ENCODE data around the gene ADH6. TPM values are rescaled to one million over a fixed set of nuclear protein-coding genes. Genes with fewer than 3 reads are reported as not detected.

The ADH6 gene
- total and polyA plus RNA-seq, 2 of the 13 experiments (the other 11 are each of a cell fraction or from before 2014, with no cell fraction given), result 39.8 to 73.9 TPM

DNA sequence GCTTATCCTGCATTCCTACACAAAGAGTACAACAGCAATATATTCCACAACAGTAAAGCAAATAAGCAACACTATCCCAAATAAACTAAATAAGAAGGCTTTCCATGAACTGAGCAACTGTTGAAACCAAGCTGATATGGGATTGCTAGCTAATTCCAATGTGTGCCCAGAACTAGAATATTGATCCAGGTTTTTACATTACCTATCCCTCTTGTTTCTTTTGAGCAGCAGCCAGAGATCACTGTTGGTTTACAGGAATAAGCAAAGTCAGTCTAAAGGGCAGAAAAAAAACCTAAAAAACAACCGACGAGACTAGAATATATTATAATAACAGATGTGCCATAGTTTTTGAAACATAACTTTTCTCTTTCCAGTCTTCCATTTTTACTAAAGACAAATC lies 52.5 kb downstream of the ADH6 start:
- BruUV-seq (replicated peaks), result no TSS peak
- H3K27me3 ChIP-seq (ENCODE audit: control insufficient read depth in 1 of 2, insufficient read depth in 2 of 2, low read length in 2 of 2), result no peaks in the 10 kb centered on the region
- H3K4me3 ChIP-seq (replicated peaks in 1 of 3; ENCODE audit: insufficient read depth in 1 of 3, low read depth in 2 of 3, low read length in 3 of 3), result no peak overlapping the region
- no peak overlapping the region for H3K9ac ChIP-seq (ENCODE audit: insufficient read depth, low read depth, low read length)
- in situ Hi-C loops (cut with HindIII; ENCODE audit: extremely low pct_ligation_motif_present, low pct_unique_long_range_greater_than_20kb), result no loop called here
- peak; percentile 79 for ATAC-seq
- no peaks in the 10 kb centered on the region for H3K79me2 ChIP-seq (ENCODE audit: insufficient read depth, low read length)
- intact Hi-C loops (cut with micrococcal nuclease; ENCODE audit: unreplicated experiment), result no loop called here
- ChIA-PET POLR2A (interaction anchor here (0.7 to 2.1 kb wide), 6 partner anchors 10 to 237 kb away, joined by 3 to 18 read pairs (median 6); partner anchors contain the start of genes ADH5 and ADH6), CTCF (ENCODE audit: low intra/inter-chr PET ratio, low total read pairs) (no interaction called here)
- peak; percentile 14 for DNase-seq (ENCODE audit: low spot score)
- H3K27ac ChIP-seq (ENCODE audit: extremely low read length, insufficient read depth, low read length), result peak overlapping the region; percentile 37
- no peaks in the 10 kb centered on the region for H3K9me3 ChIP-seq (ENCODE audit: low read length)
- 12% methylated on average over 2 of the region's 2 CpGs for WGBS (ENCODE audit: low lambda C conversion rate)
- FAIRE-seq, result no peak
- no peak overlapping the region for H2AFZ ChIP-seq (ENCODE audit: low read length)
- H3K4me1 ChIP-seq (ENCODE audit: insufficient read depth, low read length), result peaks cover 34% of the 10 kb centered on the region
- H3K4me2 ChIP-seq (ENCODE audit: low read depth, low read length), result no peak overlapping the region
- H4K20me1 ChIP-seq (ENCODE audit: insufficient read depth, low read length), result no peaks in the 10 kb centered on the region
- H3K36me3 ChIP-seq (replicated peaks in 1 of 2; ENCODE audit: control insufficient read depth in 1 of 2, insufficient read depth in 2 of 2, low read length in 2 of 2), result no peaks in the 10 kb centered on the region
- TF ChIP-seq FOXA3 (CRISPR knock-in tag; IDR thresholded peaks at IDR 0.05) (0 out of 2 replicates have a peak, but pooled peaks have one; percentile 9), YY1 (IDR thresholded peaks at IDR 0.05; ENCODE audit: insufficient read depth, insufficient replicate concordance, low read depth, low read length) (no peak), GATAD2A (CRISPR knock-in tag; IDR thresholded peaks at IDR 0.05) (peak; percentile 72), EP300 (IDR thresholded peaks at IDR 0.05; ENCODE audit: low read depth in 2 of 2, low read length in 2 of 2) (0 out of 4 replicates have a peak, but pooled peaks of 1 of the 2 experiments have one; percentile 26), EP300 (CRISPR knock-in tag; IDR thresholded peaks at IDR 0.05; ENCODE audit: borderline replicate concordance) (no peak), NFIC (IDR thresholded peaks at IDR 0.05; ENCODE audit: low read length) (peak; percentile 75; the same call in 1 of the 2 replicates), WIZ (CRISPR knock-in tag; IDR thresholded peaks at IDR 0.05) (no peak), MED1 (CRISPR knock-in tag; IDR thresholded peaks at IDR 0.05) (0 out of 2 replicates have a peak, but pooled peaks have one; percentile 32), SALL2 (CRISPR knock-in tag; IDR thresholded peaks at IDR 0.05) (no peak), FOXK2 (IDR thresholded peaks at IDR 0.05) (no peak), KLF16 (CRISPR knock-in tag; IDR thresholded peaks at IDR 0.05) (no peak), CREB1 (IDR thresholded peaks at IDR 0.05) (no peak), CREB1 (CRISPR knock-in tag; IDR thresholded peaks at IDR 0.05) (peak; percentile 24; the same call in 1 of the 2 replicates)
- TF ChIP-seq, protein P1, sequence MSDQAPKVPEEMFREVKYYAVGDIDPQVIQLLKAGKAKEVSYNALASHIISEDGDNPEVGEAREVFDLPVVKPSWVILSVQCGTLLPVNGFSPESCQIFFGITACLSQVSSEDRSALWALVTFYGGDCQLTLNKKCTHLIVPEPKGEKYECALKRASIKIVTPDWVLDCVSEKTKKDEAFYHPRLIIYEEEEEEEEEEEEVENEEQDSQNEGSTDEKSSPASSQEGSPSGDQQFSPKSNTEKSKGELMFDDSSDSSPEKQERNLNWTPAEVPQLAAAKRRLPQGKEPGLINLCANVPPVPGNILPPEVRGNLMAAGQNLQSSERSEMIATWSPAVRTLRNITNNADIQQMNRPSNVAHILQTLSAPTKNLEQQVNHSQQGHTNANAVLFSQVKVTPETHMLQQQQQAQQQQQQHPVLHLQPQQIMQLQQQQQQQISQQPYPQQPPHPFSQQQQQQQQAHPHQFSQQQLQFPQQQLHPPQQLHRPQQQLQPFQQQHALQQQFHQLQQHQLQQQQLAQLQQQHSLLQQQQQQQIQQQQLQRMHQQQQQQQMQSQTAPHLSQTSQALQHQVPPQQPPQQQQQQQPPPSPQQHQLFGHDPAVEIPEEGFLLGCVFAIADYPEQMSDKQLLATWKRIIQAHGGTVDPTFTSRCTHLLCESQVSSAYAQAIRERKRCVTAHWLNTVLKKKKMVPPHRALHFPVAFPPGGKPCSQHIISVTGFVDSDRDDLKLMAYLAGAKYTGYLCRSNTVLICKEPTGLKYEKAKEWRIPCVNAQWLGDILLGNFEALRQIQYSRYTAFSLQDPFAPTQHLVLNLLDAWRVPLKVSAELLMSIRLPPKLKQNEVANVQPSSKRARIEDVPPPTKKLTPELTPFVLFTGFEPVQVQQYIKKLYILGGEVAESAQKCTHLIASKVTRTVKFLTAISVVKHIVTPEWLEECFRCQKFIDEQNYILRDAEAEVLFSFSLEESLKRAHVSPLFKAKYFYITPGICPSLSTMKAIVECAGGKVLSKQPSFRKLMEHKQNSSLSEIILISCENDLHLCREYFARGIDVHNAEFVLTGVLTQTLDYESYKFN (CRISPR knock-in tag; conservative IDR thresholded peaks at IDR 0.05), result peak; percentile 78
- TF ChIP-seq, protein P2, sequence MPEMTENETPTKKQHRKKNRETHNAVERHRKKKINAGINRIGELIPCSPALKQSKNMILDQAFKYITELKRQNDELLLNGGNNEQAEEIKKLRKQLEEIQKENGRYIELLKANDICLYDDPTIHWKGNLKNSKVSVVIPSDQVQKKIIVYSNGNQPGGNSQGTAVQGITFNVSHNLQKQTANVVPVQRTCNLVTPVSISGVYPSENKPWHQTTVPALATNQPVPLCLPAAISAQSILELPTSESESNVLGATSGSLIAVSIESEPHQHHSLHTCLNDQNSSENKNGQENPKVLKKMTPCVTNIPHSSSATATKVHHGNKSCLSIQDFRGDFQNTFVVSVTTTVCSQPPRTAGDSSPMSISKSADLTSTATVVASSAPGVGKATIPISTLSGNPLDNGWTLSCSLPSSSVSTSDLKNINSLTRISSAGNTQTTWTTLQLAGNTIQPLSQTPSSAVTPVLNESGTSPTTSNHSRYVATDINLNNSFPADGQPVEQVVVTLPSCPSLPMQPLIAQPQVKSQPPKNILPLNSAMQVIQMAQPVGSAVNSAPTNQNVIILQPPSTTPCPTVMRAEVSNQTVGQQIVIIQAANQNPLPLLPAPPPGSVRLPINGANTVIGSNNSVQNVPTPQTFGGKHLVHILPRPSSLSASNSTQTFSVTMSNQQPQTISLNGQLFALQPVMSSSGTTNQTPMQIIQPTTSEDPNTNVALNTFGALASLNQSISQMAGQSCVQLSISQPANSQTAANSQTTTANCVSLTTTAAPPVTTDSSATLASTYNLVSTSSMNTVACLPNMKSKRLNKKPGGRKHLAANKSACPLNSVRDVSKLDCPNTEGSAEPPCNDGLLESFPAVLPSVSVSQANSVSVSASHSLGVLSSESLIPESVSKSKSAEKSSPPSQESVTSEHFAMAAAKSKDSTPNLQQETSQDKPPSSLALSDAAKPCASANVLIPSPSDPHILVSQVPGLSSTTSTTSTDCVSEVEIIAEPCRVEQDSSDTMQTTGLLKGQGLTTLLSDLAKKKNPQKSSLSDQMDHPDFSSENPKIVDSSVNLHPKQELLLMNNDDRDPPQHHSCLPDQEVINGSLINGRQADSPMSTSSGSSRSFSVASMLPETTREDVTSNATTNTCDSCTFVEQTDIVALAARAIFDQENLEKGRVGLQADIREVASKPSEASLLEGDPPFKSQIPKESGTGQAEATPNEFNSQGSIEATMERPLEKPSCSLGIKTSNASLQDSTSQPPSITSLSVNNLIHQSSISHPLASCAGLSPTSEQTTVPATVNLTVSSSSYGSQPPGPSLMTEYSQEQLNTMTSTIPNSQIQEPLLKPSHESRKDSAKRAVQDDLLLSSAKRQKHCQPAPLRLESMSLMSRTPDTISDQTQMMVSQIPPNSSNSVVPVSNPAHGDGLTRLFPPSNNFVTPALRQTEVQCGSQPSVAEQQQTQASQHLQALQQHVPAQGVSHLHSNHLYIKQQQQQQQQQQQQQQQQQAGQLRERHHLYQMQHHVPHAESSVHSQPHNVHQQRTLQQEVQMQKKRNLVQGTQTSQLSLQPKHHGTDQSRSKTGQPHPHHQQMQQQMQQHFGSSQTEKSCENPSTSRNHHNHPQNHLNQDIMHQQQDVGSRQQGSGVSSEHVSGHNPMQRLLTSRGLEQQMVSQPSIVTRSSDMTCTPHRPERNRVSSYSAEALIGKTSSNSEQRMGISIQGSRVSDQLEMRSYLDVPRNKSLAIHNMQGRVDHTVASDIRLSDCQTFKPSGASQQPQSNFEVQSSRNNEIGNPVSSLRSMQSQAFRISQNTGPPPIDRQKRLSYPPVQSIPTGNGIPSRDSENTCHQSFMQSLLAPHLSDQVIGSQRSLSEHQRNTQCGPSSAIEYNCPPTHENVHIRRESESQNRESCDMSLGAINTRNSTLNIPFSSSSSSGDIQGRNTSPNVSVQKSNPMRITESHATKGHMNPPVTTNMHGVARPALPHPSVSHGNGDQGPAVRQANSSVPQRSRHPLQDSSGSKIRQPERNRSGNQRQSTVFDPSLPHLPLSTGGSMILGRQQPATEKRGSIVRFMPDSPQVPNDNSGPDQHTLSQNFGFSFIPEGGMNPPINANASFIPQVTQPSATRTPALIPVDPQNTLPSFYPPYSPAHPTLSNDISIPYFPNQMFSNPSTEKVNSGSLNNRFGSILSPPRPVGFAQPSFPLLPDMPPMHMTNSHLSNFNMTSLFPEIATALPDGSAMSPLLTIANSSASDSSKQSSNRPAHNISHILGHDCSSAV (CRISPR knock-in tag; IDR thresholded peaks at IDR 0.05; ENCODE audit: borderline replicate concordance), result no peak

All from HepG2 (cell line).